K562 (cell line): ENCODE measurements around the gene PFKFB2. TPM values are rescaled to one million over a fixed set of nuclear protein-coding genes. Genes with fewer than 3 reads are reported as not detected.

Experiments used
- CHAMP1 ChIP-seq: fragments of 450-650 bp; IDR thresholded peaks from 2 replicates; pipeline ENCODE4 v1.6.1; 2016; ENCODE audit warnings: mild to moderate bottlenecking
- COPS2 ChIP-seq: fragments of 450-650 bp; conservative IDR thresholded peaks from 2 replicates; pipeline ENCODE4 v1.6.1; 2016; ENCODE audit warnings: mild to moderate bottlenecking, moderate library complexity
- DLX4 ChIP-seq: fragments of 250-450 bp; sonication (Bioruptor Pico); IDR thresholded peaks from 2 replicates; pipeline ENCODE4 v1.6.1; 2021; ENCODE audit warnings: mild to moderate bottlenecking
- HNRNPL ChIP-seq: fragments of 200-400 bp; formaldehyde crosslinking; IDR thresholded peaks from 2 replicates; pipeline ENCODE4 v1.6.1; 2017; ENCODE audit warnings: low read depth, mild to moderate bottlenecking, low read length
- KHSRP ChIP-seq: fragments of 450-650 bp; IDR thresholded peaks from 2 replicates; pipeline ENCODE4 v1.6.1; 2017
- KLF6 ChIP-seq: fragments of 250-450 bp; sonication (Bioruptor Pico); IDR thresholded peaks from 2 replicates; pipeline ENCODE4 v1.4.0; 2020; ENCODE audit warnings: mild to moderate bottlenecking, moderate library complexity, borderline replicate concordance
- MNT ChIP-seq, 2 experiments: fragments of 450-650 bp; conservative IDR thresholded peaks; 2 replicates each; pipeline ENCODE4 v1.6.1; 2017; ENCODE audit warnings: mild to moderate bottlenecking in 2 of 2, moderate library complexity in 2 of 2
- NCOA2 ChIP-seq, 2 experiments: fragments of 450-650 bp; IDR thresholded peaks; 2 replicates each; pipeline ENCODE4 v1.6.1; 2018; ENCODE audit warnings: mild to moderate bottlenecking in 2 of 2, moderate library complexity in 1 of 2; ENCODE audit not compliant: partially characterized antibody in 2 of 2
- POU5F1 ChIP-seq: fragments of 150-350 bp; IDR thresholded peaks from 2 replicates; pipeline ENCODE4 v1.6.1; 2014; ENCODE audit warnings: borderline replicate concordance, low read length, low read depth, mild to moderate bottlenecking; ENCODE audit not compliant: partially characterized antibody
- PRMT5 ChIP-seq: sonication (generic); formaldehyde crosslinking; IDR thresholded peaks from 2 replicates; pipeline ENCODE4 v1.5.0; 2020; ENCODE audit warnings: missing genetic modification reagents
- RBM39 ChIP-seq: fragments of 200-400 bp; formaldehyde crosslinking; optimal IDR thresholded peaks from 2 replicates; pipeline ENCODE3; 2018; ENCODE audit warnings: low read depth, low read length
- TEAD1 ChIP-seq, 2 experiments: fragments of 450-650 bp in 1 of 2; sonication (generic) in 1 of 2; formaldehyde crosslinking; IDR thresholded peaks; 2 replicates each; pipeline versions ENCODE4 v1.4.0 to v1.8.0; 2020 to 2022; ENCODE audit warnings: mild to moderate bottlenecking in 2 of 2, missing genetic modification reagents in 1 of 2
- ZBTB7A ChIP-seq: IDR thresholded peaks from 2 replicates; pipeline ENCODE4 v1.6.1; 2011; ENCODE audit warnings: low read depth, mild to moderate bottlenecking, low read length, moderate library complexity, borderline replicate concordance; ENCODE audit not compliant: control insufficient read depth
- ZNF140 ChIP-seq: fragments of 250-450 bp; sonication (Bioruptor Pico); IDR thresholded peaks from 2 replicates; pipeline ENCODE4 v1.8.0; 2021; ENCODE audit warnings: moderate library complexity, mild to moderate bottlenecking, inconsistent platforms
- ZNF184 ChIP-seq: sonication (generic); formaldehyde crosslinking; IDR thresholded peaks from 2 replicates; pipeline ENCODE4 v1.5.0; 2020; ENCODE audit warnings: missing genetic modification reagents
- polyA plus RNA-seq, 8 experiments: library from polyadenylated mRNA; depleted of rRNA in 4 of 8; stranded (reverse) in 5 of 8; unstranded in 3 of 8; fragments of >200 nt; fragmentation: Nextera tagmentation in 2 of 8; fragmentation: Illumina TruSeq in 1 of 8; extraction: Ambion mirVana in 2 of 8; extraction: Trizol in 1 of 8; gene quantifications; 2 replicates each; pipeline versions ENCODE4 v1.2.1 to v1.2.3, GENCODE V29; 2011 to 2014; ENCODE audit warnings: inconsistent platforms in 1 of 8, missing spikeins in 1 of 8
- total RNA-seq, 7 experiments: library from RNA; depleted of rRNA in 6 of 7; stranded (reverse); fragments of >200 nt in 6 of 7; fragmentation: Illumina TruSeq in 2 of 7; extraction: Trizol in 2 of 7; gene quantifications; 2 replicates each; pipeline versions ENCODE4 v1.2.1 to v1.2.3, GENCODE V29; 2011 to 2021; ENCODE audit warnings: low replicate concordance in 1 of 7
- TF ChIP-seq, protein P1 (sequence below): fragments of 250-450 bp; sonication (Bioruptor Pico); IDR thresholded peaks from 2 replicates; pipeline ENCODE4 v1.5.0; 2021; ENCODE audit warnings: mild to moderate bottlenecking, moderate library complexity
- TF ChIP-seq, protein P2 (sequence below): fragments of 450-650 bp; IDR thresholded peaks from 2 replicates; pipeline ENCODE4 v1.6.1; 2016; ENCODE audit warnings: borderline replicate concordance

Gene PFKFB2
- total and polyA plus RNA-seq, 9 of the 15 experiments (the other 6 are each of a cell fraction or from before 2014, with no cell fraction given), result 6.9 to 26.0 (median 16.4) TPM

DNA sequence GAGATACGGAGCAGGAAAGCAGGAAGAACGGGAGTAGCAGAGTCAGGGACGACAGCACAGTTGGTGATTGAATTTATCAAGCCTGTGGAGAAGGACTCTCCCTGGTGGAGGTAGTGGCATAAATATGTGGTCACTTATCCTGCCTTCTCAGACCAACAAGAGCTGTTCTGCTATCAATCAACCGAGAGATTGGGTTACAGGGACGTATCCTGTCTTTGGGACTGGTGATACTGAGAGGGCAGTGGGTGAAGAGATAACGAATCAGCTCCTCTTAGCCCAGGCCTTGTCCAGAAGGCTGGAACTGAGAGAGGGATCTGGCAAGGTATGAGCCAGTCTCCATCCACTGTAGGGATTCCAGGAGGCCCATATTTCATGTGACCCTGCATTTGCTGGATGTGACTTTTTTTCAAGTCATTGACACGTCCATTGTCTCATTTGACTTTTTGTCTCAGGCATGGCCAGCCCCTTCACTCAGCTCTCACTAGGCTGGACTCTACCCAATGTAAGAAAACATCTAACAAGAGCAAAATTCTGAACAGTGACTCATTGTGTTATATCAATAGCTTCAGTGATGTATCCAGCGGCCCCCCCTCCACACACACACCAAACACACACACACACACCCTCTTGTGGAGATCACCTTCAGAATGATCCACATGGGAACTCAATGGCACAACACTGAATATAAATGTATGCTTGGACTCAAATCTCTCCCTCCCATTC, 31.8 kb upstream of the PFKFB2 start (continued):
- TF ChIP-seq CHAMP1 (no peak), MNT (conservative IDR thresholded peaks at IDR 0.05) (peak in 1 of 2 experiments; percentile 61; a peak in 2 of 4 replicates), ZNF140 (CRISPR knock-in tag) (no peak), COPS2 (no peak), ZNF184 (CRISPR knock-in tag) (no peak), KHSRP (no peak), PRMT5 (CRISPR knock-in tag) (no peak), TEAD1 (CRISPR knock-in tag; IDR thresholded peaks at IDR 0.05) (peak; percentile 49 to 88; a peak in 3 of 4 replicates), POU5F1 (no peak), RBM39 (peak; percentile 27), DLX4 (CRISPR knock-in tag) (no peak), KLF6 (peak; percentile 85; the same call in 1 of the 2 replicates), NCOA2 (IDR thresholded peaks at IDR 0.05; ENCODE audit: partially characterized antibody in 2 of 2) (peak in 1 of 2 experiments; percentile 39), HNRNPL (peak; percentile 15; the same call in 1 of the 2 replicates), ZBTB7A (no peak)
- TF ChIP-seq, protein P1, sequence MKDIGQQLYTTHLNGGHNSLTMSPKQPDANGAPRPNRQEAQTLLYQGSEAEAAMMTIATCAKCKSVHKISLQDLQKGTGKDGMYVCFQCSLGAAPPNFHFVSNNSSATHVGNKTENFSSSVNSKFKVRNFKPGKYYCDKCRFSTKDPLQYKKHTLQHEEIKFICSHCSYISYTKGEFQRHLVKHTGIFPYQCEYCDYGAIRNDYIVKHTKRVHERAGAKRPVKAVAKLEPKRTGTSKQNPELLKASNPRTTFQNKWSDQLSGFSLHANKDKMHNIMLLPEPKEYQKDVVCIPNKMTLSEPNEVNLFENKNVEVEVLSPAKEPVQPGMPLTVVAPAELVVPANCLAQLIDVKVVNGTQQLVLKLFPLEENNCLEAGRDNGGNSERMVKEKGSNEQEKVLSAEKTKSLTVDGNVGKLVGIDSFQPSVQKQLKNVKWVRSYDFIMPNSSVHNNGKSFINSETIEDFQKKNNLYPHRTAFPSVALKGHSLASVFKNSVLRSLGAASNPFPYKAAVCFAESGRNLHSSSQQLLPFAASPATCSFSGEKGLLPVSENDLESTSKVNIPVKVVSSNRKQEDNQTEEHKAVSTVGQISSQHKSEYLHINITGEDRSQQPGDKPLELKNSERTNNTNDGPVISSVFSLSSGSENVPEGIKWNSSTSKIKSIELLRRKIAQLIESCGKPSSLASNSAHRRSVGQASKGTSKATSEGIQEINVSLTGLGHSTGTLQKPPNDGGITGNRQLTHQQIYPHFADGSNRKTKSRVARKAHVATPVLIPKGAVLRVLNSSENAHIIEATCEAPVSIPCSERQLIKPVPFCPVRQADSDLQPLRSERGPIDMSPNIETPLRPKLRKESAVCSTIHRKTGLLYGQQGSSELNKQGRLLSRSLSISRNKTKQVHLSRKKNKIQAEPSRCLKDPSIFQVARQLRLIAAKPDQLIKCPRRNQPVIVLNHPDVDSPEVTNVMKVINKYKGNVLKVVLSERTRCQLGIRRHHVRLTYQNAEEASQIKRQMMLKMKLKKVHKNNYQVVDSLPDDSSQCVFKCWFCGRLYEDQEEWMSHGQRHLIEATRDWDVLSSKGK (CRISPR knock-in tag), result no peak
- TF ChIP-seq, protein P2, sequence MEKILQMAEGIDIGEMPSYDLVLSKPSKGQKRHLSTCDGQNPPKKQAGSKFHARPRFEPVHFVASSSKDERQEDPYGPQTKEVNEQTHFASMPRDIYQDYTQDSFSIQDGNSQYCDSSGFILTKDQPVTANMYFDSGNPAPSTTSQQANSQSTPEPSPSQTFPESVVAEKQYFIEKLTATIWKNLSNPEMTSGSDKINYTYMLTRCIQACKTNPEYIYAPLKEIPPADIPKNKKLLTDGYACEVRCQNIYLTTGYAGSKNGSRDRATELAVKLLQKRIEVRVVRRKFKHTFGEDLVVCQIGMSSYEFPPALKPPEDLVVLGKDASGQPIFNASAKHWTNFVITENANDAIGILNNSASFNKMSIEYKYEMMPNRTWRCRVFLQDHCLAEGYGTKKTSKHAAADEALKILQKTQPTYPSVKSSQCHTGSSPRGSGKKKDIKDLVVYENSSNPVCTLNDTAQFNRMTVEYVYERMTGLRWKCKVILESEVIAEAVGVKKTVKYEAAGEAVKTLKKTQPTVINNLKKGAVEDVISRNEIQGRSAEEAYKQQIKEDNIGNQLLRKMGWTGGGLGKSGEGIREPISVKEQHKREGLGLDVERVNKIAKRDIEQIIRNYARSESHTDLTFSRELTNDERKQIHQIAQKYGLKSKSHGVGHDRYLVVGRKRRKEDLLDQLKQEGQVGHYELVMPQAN, result 0 out of 2 replicates have a peak, but pooled peaks have one; percentile 23
